ENCODE measurements around the gene SLC49A4.

DNA sequence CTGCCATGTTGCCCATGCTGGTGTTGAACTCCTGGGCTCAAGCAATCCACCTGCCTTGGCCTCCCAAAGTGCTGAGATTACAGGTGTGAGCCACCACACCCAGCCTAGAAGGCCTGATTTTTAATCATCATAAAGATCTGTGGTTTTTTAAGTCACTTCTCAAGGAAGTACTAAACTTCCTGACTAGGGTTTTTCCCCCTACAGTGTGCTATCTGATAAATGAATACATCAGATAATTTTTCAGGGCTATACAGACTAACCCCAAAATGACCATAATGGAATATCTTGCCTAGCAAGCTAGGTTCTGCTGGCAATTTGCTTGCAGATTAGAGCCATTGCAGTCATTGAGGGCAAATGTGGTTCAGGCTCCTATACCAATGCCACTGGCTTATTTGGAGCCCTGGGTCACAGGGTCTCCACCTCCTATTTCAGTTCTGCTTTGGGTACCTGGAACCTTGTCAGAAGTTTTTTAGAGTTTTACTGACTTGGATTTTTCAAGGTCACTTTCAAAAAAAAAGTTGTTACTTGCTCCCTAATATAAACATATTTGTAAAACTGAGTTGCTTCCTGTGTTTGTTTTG is 80.8 kb downstream of the SLC49A4 start:
- TF ChIP-seq POLR2A (IDR thresholded peaks at IDR 0.05): no peak
- TF ChIP-seq, protein P1, sequence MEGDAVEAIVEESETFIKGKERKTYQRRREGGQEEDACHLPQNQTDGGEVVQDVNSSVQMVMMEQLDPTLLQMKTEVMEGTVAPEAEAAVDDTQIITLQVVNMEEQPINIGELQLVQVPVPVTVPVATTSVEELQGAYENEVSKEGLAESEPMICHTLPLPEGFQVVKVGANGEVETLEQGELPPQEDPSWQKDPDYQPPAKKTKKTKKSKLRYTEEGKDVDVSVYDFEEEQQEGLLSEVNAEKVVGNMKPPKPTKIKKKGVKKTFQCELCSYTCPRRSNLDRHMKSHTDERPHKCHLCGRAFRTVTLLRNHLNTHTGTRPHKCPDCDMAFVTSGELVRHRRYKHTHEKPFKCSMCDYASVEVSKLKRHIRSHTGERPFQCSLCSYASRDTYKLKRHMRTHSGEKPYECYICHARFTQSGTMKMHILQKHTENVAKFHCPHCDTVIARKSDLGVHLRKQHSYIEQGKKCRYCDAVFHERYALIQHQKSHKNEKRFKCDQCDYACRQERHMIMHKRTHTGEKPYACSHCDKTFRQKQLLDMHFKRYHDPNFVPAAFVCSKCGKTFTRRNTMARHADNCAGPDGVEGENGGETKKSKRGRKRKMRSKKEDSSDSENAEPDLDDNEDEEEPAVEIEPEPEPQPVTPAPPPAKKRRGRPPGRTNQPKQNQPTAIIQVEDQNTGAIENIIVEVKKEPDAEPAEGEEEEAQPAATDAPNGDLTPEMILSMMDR (IDR thresholded peaks at IDR 0.05): no peak

All from esophagus squamous epithelium (tissue), 4 donors.